Muscle of leg (tissue), 11 donors: Measurements from ENCODE around the gene ERBIN. TPM values are rescaled to one million over a fixed set of nuclear protein-coding genes. Genes with fewer than 3 reads are reported as not detected.

Experiments
- DNase-seq: peaks from one replicate; pipeline ENCODE4 v3.0.0; 2013
- H3K27ac ChIP-seq: one replicate; pipeline ENCODE4 v1.5.1; 2013; ENCODE audit warnings: mild to moderate bottlenecking, low read length, control low read depth
- H3K27me3 ChIP-seq: one replicate; pipeline ENCODE4 v1.6.1; 2013; ENCODE audit warnings: low read length; ENCODE audit not compliant: control insufficient read depth, insufficient read depth
- H3K36me3 ChIP-seq: one replicate; pipeline ENCODE4 v1.6.1; 2013; ENCODE audit warnings: low read length; ENCODE audit not compliant: control insufficient read depth, insufficient read depth
- H3K4me1 ChIP-seq: one replicate; pipeline ENCODE4 v1.6.1; 2013; ENCODE audit warnings: low read length; ENCODE audit not compliant: control insufficient read depth, insufficient read depth
- H3K4me3 ChIP-seq: one replicate; pipeline ENCODE4 v1.5.1; 2013; ENCODE audit warnings: low read length, control low read depth
- H3K9me3 ChIP-seq: replicated peaks from 2 replicates; pipeline ENCODE4 v1.6.1; 2013; ENCODE audit warnings: low read depth, low read length; ENCODE audit not compliant: control insufficient read depth
- WGBS: methylation state at CpG from one replicate; pipeline ENCODE4 v1.1.5; 2013; ENCODE audit warnings: missing lambda C conversion rate; ENCODE audit not compliant: insufficient coverage; 5-methylcytosine and 5-hydroxymethylcytosine counted together
- polyA plus RNA-seq, 8 donors: library from polyadenylated mRNA; unstranded; fragments of 120-200 nt; gene quantifications; one replicate each; pipeline versions ENCODE4 v1.2.1 to v1.2.3, GENCODE V29; 2013; ENCODE audit warnings: inconsistent platforms in 1 of 8, low replicate concordance in 1 of 8; ENCODE audit not compliant: insufficient read length in 8 of 8, insufficient read depth in 1 of 8
- total RNA-seq: library from RNA; stranded (reverse); fragments of 120-200 nt; gene quantifications from one replicate; pipeline ENCODE4 v1.2.4, GENCODE V29; 2013

Gene ERBIN
- total and polyA plus RNA-seq, 9 donors = 33.1 to 53.5 (median 44.8) TPM

DNA sequence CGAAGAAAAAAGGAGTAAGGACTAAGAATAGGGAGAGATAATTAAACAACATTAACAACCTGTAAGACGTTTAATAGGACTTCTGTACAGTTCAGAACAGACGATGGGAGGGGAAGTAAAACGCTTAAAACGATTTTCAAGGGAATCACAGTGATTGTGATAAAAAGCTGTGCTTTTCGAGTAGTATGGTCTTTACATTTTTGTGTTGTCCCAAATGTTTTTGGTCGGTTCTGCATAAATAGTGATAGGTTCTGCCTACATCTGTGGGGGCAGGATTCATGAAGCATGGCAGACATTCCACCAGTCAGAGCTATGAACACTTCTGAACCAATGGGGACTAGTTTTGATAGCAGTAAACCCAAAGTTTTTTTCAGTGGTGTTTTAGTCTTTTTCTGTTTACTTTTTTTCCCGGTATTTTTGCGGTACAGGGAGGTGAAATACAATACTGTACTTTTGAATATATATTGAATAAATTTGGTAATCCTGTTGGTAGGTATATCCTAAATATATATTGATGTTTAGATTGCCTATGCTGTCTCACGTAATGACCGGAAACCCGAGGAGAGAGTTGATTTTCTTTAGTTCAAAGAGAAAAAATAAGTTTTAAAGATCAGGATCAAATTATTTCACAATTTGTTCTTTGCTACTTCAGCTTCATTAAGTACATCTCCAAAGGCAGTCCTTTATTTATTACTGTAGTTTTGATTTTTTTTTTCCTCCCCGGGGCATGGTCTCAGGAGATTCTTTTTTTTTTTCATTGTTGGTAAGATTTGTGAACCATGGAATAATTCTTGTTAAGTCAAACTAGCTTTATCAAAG is 1.3 kb downstream of the ERBIN start:
- peak; percentile 79 for DNase-seq
- peak overlapping the region; percentile 91 for H3K4me3 ChIP-seq
- peaks cover 5% of the 10 kb centered on the region for H3K4me1 ChIP-seq
- WGBS = 0% methylated on average over 5 of the region's 13 CpGs
- no peaks in the 10 kb centered on the region for H3K27me3 ChIP-seq
- peak overlapping the region; percentile 99 for H3K27ac ChIP-seq
- H3K9me3 ChIP-seq = no peaks in the 10 kb centered on the region
- no peaks in the 10 kb centered on the region for H3K36me3 ChIP-seq

DNA sequence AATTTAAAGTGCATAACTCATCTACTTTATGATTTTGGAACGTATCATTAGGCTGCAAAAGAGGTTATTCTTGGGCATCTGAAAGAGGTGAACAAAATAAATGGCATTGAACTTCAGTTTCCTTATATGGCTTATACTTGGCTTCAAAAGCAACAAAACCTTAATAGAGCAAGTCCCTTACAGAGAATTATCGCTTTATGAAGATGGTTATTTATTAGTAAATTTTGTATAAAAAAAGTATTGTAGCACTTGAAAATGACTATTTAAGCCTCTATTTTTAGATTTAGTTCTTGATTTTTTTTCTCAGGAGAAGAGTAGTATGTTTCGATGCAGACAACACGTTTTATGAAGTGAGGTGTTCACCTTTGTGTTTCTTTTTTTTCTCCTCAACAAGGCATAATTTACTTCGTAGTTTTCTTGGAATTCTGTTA is 2.0 kb downstream of the ERBIN start:
- Histone ChIP-seq H3K4me3 (peak overlapping the region; percentile 91), H3K36me3 (no peaks in the 10 kb centered on the region), H3K9me3 (no peaks in the 10 kb centered on the region), H3K27ac (peak overlapping the region; percentile 99), H3K4me1 (peaks cover 5% of the 10 kb centered on the region), H3K27me3 (no peaks in the 10 kb centered on the region)
- WGBS = no CpG with 5 or more reads among the region's 5 CpGs
- DNase-seq = peak; percentile 37

DNA sequence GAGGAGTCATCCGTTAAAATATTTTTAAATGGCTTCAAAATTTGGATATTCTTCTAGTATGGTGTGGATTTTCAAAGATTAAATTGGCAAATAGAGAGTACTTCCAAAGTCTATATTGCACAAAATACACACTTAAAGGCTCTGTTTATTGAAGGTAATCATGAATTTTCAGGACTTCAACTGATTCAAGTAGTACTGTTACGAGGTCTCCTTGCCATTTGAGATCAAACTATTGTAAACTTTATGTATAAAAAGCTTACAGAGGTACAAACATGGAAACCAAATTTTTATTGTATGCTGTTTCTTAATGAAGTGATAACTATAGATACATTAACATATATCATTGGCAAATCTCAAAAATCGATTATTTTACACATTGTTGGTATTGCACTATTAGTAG is 2.5 kb downstream of the ERBIN start:
- H3K27ac ChIP-seq = no peak overlapping the region
- H3K4me1 ChIP-seq = peaks cover 5% of the 10 kb centered on the region
- no peak for DNase-seq
- H3K4me3 ChIP-seq = peak overlapping the region; percentile 91
- no peaks in the 10 kb centered on the region for H3K9me3 ChIP-seq
- H3K27me3 ChIP-seq = no peaks in the 10 kb centered on the region
- no CpG with 5 or more reads among the region's 3 CpGs for WGBS
- H3K36me3 ChIP-seq = no peaks in the 10 kb centered on the region

DNA sequence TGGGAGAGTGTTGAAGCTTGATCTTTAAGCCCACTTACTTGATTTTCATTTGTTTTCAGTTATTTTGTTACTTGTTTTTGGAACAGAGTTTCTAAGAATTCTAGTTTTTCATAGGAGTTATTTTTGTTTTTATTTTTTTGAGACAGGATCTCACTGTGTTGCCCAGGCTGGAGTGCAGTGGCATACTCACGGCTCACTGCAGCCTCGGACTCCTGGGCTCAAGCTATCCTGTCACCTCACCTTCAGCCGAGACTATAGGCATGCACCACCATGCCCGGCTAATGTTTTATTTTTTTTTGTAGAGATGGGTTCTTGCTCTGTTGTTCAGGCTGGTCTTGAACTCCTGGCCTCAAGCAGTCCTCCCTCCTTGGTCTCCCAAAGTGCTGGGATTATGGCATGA is 6.3 kb downstream of the ERBIN start:
- no peaks in the 10 kb centered on the region for H3K9me3 ChIP-seq
- no peaks in the 10 kb centered on the region for H3K4me1 ChIP-seq
- H3K27me3 ChIP-seq = no peaks in the 10 kb centered on the region
- H3K36me3 ChIP-seq = no peaks in the 10 kb centered on the region
- no peak overlapping the region for H3K4me3 ChIP-seq
- no CpG with 5 or more reads among the region's 4 CpGs for WGBS
- DNase-seq = no peak
- H3K27ac ChIP-seq = no peak overlapping the region

GRCh38 chr5:65933295-65933694 is 6.9 kb downstream of the ERBIN start:
- no peaks in the 10 kb centered on the region for H3K36me3 ChIP-seq
- no peaks in the 10 kb centered on the region for H3K4me1 ChIP-seq
- no peak overlapping the region for H3K27ac ChIP-seq
- WGBS = no CpG with 5 or more reads among the region's 2 CpGs
- no peaks in the 10 kb centered on the region for H3K27me3 ChIP-seq
- no peaks in the 10 kb centered on the region for H3K9me3 ChIP-seq
- no peak for DNase-seq
- no peak overlapping the region for H3K4me3 ChIP-seq

DNA sequence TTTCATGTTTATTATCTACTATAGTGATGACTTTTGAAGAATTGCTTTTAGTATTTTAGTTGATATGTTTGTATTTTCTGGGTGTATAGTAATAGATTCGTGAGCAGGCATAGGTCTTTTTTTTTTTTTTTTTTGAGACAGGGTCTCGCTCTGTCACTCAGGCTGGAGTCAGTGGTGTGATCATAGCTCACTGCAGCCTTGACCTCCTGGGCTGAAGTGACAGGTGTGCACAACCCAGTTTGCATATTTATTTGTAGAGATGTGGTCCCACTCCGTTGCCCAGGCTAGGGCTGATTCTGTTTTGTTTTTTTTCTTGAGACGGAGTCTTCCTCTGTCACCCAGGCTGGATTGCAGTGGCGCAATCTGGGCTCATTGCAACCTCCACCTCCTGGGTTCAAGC is 11.9 kb downstream of the ERBIN start:
- Histone ChIP-seq H3K27me3 (no peaks in the 10 kb centered on the region), H3K9me3 (peaks cover 4% of the 10 kb centered on the region), H3K36me3 (no peaks in the 10 kb centered on the region), H3K4me3 (no peak overlapping the region), H3K27ac (no peak overlapping the region), H3K4me1 (no peaks in the 10 kb centered on the region)
- WGBS = 100% methylated on average over 3 of the region's 5 CpGs
- DNase-seq = no peak

GRCh38 chr5:65943771-65944170 is 17.4 kb downstream of the ERBIN start:
- H3K27me3 ChIP-seq = no peaks in the 10 kb centered on the region
- DNase-seq = no peak
- no peaks in the 10 kb centered on the region for H3K36me3 ChIP-seq
- H3K9me3 ChIP-seq = peaks cover 4% of the 10 kb centered on the region
- H3K4me1 ChIP-seq = no peaks in the 10 kb centered on the region
- no peak overlapping the region for H3K27ac ChIP-seq
- 100% methylated on average over 1 of the region's 5 CpGs for WGBS
- H3K4me3 ChIP-seq = no peak overlapping the region

DNA sequence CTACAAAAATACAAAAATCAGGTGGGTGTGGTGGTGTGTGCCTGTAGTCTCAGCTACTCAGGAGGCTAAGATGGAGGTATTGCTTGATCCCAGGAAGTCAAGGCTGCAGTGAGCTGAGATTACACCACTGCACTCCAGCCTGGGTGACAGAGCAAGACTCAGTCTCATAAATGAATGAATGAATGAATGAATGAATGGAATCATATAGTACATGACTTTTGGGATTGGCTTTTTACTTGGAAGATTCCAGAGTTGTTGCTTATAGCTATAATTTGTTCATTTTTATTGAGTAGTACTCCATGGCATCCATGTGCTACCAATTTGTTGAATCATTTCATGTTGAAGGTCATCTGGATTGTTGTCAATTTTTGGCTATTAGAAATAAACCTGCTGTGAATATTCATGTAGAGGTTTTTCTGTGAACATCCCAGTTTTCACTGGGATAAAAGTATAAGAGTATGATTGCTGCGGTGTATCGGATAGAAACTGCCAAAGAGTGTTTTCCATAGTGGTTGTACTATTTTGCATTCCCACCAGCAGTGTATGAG is 19.9 kb downstream of the ERBIN start:
- Histone ChIP-seq H3K36me3 (no peaks in the 10 kb centered on the region), H3K27me3 (no peaks in the 10 kb centered on the region), H3K4me3 (no peak overlapping the region), H3K4me1 (no peaks in the 10 kb centered on the region), H3K27ac (no peak overlapping the region), H3K9me3 (no peaks in the 10 kb centered on the region)
- DNase-seq = no peak
- WGBS = no CpG with 5 or more reads among the region's 2 CpGs

- Histone ChIP-seq H3K36me3 (no peaks in the 10 kb centered on the region), H3K27me3 (no peaks in the 10 kb centered on the region), H3K4me3 (no peak overlapping the region), H3K9me3 (no peaks in the 10 kb centered on the region), H3K27ac (no peak overlapping the region), H3K4me1 (no peaks in the 10 kb centered on the region)
- DNase-seq = no peak
- WGBS = no CpG with 5 or more reads among the region's 4 CpGs
These were observed 21.9 kb downstream of the ERBIN start for GRCh38 chr5:65948115-65948747.

DNA sequence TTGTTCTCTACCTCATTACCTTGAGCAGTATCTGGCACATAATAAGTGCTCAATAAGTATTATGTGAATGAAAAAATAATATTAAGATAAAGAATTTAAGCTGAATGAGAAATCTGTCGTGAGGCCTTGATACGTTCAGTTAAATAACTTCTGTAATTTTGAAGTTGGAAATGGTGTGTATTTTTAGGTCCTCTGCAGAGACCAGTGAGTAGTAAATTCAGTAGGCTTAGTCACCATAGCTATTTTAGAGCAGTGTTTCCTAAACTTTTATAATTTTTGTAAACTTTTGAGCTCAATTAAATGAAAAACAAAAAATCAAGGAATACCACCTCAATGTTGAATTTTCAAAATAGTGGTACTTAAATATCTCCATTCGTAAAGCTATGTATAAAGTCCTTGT is 25.0 kb downstream of the ERBIN start:
- no peaks in the 10 kb centered on the region for H3K9me3 ChIP-seq
- no peaks in the 10 kb centered on the region for H3K36me3 ChIP-seq
- H3K27me3 ChIP-seq = no peaks in the 10 kb centered on the region
- no peak overlapping the region for H3K4me3 ChIP-seq
- no peak overlapping the region for H3K27ac ChIP-seq
- WGBS = no CpG with 5 or more reads among the region's 3 CpGs
- no peaks in the 10 kb centered on the region for H3K4me1 ChIP-seq
- no peak for DNase-seq
